Measurements from ENCODE around the gene DSCAML1.

Gene DSCAML1

GRCh38 chr11:117604336-117604995 lies 192.6 kb downstream of the DSCAML1 start:
- H3K36me3 Mint-ChIP-seq: no peaks in the 10 kb centered on the region
- H3K4me1 Mint-ChIP-seq: peaks cover 20% of the 10 kb centered on the region
- no peak overlapping the region for H3K4me3 Mint-ChIP-seq
- no peaks in the 10 kb centered on the region for H3K9me3 Mint-ChIP-seq
- peaks cover 36% of the 10 kb centered on the region for H3K27me3 Mint-ChIP-seq
- H3K27ac Mint-ChIP-seq: no peak overlapping the region
- ATAC-seq: no peak

DNA sequence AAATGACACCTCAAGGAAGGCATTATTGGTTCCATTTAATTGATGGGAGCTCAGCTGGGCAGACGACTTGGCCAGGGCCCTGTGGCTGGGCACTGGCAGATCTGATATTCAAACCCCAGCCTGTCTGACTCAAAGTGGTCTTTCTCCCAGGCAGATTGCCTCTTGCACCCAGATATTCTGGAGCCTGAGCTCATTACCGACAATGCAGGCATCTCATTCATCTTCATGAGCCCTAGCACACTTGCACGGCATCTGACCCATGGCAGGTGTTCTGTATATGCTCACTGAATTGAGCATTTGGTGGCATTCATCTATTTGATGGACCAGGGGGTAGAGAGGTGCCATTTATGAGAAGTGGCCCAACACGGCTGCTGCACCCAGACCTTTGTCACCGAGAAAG lies 193.1 kb downstream of the DSCAML1 start:
- peaks cover 17% of the 10 kb centered on the region for H3K4me1 Mint-ChIP-seq
- H3K9me3 Mint-ChIP-seq: no peaks in the 10 kb centered on the region
- H3K27ac Mint-ChIP-seq: no peak overlapping the region
- H3K27me3 Mint-ChIP-seq: peaks cover 38% of the 10 kb centered on the region
- no peak for ATAC-seq
- no peak overlapping the region for H3K4me3 Mint-ChIP-seq
- no peaks in the 10 kb centered on the region for H3K36me3 Mint-ChIP-seq

DNA sequence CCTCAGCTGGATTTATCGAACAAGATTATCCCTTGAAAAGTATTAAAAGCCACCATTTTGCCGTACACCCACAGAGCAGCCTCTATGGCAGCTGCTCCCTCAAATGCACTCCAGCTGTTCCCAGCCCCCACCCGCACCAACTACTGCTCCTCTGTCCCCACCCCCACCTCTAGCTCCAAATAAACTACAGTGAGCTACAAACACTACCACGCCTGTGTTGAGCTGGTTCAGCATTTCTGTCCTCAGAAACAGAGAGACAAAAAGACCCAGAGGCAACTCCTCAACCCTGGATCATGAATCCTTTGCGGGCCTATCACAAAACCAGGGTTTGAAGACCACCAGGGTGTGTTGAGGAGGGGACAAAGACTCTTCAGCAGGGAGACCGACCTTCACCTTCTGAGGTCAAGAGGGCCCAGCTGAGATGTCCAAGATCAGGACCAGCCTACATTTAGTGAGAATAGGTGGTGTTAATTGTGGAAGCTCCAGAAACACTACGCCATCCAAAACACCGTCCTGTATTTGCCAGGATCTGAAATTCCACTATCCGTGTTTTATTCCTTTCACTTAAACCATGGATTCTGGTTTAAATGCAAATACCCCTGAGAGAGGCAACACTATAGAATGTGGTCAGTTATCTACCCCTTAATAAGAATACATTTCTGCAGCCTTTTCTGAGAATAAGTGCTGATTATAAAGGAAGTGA lies 195.9 kb downstream of the DSCAML1 start:
- no peak overlapping the region for H3K27ac Mint-ChIP-seq
- no peaks in the 10 kb centered on the region for H3K9me3 Mint-ChIP-seq
- no peak overlapping the region for H3K4me3 Mint-ChIP-seq
- H3K36me3 Mint-ChIP-seq: no peaks in the 10 kb centered on the region
- peaks cover 36% of the 10 kb centered on the region for H3K27me3 Mint-ChIP-seq
- ATAC-seq: no peak
- peaks cover 3% of the 10 kb centered on the region for H3K4me1 Mint-ChIP-seq

- ATAC-seq: no peak
- H3K27ac Mint-ChIP-seq: no peak overlapping the region
- H3K4me3 Mint-ChIP-seq: no peak overlapping the region
- H3K27me3 Mint-ChIP-seq: peaks cover 33% of the 10 kb centered on the region
- no peaks in the 10 kb centered on the region for H3K9me3 Mint-ChIP-seq
- H3K4me1 Mint-ChIP-seq: no peaks in the 10 kb centered on the region
- H3K36me3 Mint-ChIP-seq: no peaks in the 10 kb centered on the region
Observed at GRCh38 chr11:117600234-117600783, 196.7 kb downstream of the DSCAML1 start.

GRCh38 chr11:117597071-117597470 lies 199.9 kb downstream of the DSCAML1 start:
- Mint-ChIP-seq H3K4me3 (no peak overlapping the region), H3K4me1 (no peaks in the 10 kb centered on the region), H3K27me3 (peaks cover 41% of the 10 kb centered on the region), H3K9me3 (no peaks in the 10 kb centered on the region), H3K27ac (no peak overlapping the region), H3K36me3 (no peaks in the 10 kb centered on the region)
- ATAC-seq: no peak

DNA sequence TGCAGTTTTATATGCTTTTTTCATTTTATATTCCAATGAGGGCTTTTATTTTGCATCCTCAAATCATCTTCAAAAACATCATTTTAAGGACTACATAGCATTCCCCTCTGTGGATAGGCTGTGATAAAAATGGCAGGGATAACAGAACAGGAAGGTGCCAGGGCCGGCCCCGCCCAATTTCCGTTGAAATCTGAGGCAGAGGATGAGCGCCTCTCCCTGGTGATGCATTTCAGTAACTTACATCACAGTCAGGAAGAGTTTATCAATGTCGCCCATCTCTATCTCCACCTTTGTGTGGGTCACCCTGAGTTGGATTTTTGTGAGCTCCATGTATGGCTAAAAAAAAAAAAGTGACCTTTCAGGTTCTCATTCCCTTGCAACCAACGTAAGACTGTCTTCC lies 201.6 kb downstream of the DSCAML1 start:
- Mint-ChIP-seq H3K4me1 (no peaks in the 10 kb centered on the region), H3K9me3 (no peaks in the 10 kb centered on the region), H3K4me3 (no peak overlapping the region), H3K27ac (no peak overlapping the region), H3K36me3 (no peaks in the 10 kb centered on the region), H3K27me3 (peaks cover 36% of the 10 kb centered on the region)
- ATAC-seq: no peak

DNA sequence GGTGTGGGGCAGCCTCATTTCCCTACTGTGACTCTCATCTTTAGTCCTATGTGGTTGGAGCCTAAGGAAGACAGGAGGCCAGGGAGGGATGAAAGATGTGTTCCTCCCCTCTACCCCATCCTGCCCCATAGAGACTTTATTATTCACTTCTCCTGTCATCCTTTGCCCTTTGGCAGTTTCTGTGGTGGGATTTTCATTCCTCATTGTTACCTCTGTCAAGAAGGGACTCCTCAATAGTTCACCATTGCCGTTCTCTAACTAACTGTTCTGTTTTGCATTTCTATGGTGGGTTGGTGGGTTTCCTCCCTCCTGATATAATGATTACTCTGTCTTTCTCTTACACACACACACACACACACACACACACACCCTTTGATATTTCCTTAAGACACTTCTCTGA lies 202.3 kb downstream of the DSCAML1 start:
- H3K4me3 Mint-ChIP-seq: no peak overlapping the region
- ATAC-seq: no peak
- H3K27me3 Mint-ChIP-seq: peaks cover 29% of the 10 kb centered on the region
- H3K36me3 Mint-ChIP-seq: no peaks in the 10 kb centered on the region
- no peak overlapping the region for H3K27ac Mint-ChIP-seq
- H3K9me3 Mint-ChIP-seq: no peaks in the 10 kb centered on the region
- no peaks in the 10 kb centered on the region for H3K4me1 Mint-ChIP-seq

GRCh38 chr11:117593065-117593464 lies 204.0 kb downstream of the DSCAML1 start:
- no peaks in the 10 kb centered on the region for H3K36me3 Mint-ChIP-seq
- no peaks in the 10 kb centered on the region for H3K9me3 Mint-ChIP-seq
- no peaks in the 10 kb centered on the region for H3K4me1 Mint-ChIP-seq
- ATAC-seq: peak; percentile 17
- no peak overlapping the region for H3K4me3 Mint-ChIP-seq
- H3K27me3 Mint-ChIP-seq: peaks cover 26% of the 10 kb centered on the region
- no peak overlapping the region for H3K27ac Mint-ChIP-seq

DNA sequence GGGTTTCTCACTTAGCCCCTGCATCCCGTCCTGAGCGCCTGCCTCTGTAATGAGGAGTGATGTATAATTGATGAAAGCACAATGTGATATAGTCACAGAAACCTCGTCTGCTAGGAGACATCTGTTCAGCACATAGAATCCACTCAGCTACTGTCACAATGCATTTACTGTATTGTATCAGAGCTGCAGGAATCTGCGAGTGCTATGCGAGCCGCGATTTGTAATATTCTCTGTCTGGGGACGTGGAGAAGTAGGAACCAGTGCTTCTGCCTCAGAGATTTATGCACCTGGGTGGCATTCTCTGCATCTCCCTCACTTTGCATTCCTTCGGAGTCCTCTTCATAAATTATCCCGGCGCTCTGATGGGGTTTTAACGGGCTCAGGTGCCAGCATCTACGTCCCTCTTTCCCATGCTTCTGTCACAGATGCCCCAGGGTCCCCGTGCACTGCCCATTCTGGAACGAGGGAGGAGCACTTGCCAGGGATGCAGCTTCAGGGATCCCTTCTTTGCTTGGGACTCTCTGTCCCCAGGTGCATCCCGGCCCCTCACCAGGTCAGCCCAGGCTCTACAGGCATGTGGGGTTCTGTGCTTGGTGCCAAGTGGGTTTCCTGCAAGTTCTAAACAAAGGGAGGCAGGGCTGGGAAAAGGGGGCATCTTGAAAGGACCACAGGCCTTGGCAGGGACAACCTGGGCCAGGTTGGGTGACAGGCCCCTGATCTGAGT lies 205.5 kb downstream of the DSCAML1 start:
- Mint-ChIP-seq H3K27me3 (peaks cover 20% of the 10 kb centered on the region), H3K4me1 (no peaks in the 10 kb centered on the region), H3K36me3 (no peaks in the 10 kb centered on the region), H3K9me3 (no peaks in the 10 kb centered on the region), H3K4me3 (no peak overlapping the region), H3K27ac (no peak overlapping the region)
- no peak for ATAC-seq

DNA sequence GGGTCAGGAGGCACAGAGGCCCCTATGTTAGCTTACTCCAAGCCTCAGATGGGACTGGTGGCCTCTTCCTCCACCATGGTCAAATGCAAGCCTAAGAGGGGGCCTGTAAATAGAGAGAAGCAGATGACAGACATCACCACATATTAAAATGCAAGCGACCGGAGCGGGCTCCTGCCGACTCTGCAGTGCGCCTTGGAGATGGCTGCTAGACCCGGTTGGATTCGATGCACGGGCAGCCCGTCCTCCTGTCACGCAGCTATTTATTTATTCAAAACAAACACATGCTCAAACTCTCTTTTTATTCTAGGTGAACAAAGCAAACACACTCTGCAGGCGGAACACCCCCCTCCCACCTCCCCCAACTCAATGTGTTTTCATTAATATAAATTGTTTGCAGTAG lies 208.0 kb downstream of the DSCAML1 start:
- no peak for ATAC-seq
- Mint-ChIP-seq H3K4me3 (no peak overlapping the region), H3K4me1 (no peaks in the 10 kb centered on the region), H3K27ac (no peak overlapping the region), H3K27me3 (peaks cover 23% of the 10 kb centered on the region), H3K36me3 (no peaks in the 10 kb centered on the region), H3K9me3 (no peaks in the 10 kb centered on the region)

- H3K36me3 Mint-ChIP-seq: no peaks in the 10 kb centered on the region
- H3K4me3 Mint-ChIP-seq: no peak overlapping the region
- ATAC-seq: no peak
- H3K27me3 Mint-ChIP-seq: peaks cover 30% of the 10 kb centered on the region
- no peaks in the 10 kb centered on the region for H3K9me3 Mint-ChIP-seq
- no peak overlapping the region for H3K27ac Mint-ChIP-seq
- no peaks in the 10 kb centered on the region for H3K4me1 Mint-ChIP-seq
Observed at GRCh38 chr11:117588166-117588810, 208.7 kb downstream of the DSCAML1 start.

DNA sequence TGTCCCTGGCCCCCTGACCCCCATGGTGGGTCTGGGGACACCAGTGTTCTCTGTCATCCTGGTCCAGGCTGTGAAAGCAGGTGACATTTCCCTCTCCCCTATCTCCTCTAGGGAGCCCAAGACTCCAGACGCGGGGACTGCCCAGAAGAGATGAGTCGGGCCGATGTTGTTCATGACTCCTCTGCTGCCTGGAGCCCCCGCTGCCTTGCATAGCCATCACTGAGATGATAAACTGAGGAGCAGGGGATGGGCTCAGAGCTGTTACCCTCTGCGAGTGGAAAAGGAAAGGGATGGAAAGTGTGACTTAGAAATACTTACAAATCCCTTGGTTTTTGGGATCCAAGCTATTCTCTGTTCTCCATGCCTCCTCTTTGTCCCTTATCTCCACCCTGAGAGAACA lies 209.6 kb downstream of the DSCAML1 start:
- Mint-ChIP-seq H3K27me3 (peaks cover 39% of the 10 kb centered on the region), H3K36me3 (no peaks in the 10 kb centered on the region), H3K4me3 (no peak overlapping the region), H3K9me3 (no peaks in the 10 kb centered on the region), H3K27ac (no peak overlapping the region), H3K4me1 (no peaks in the 10 kb centered on the region)
- ATAC-seq: no peak

DNA sequence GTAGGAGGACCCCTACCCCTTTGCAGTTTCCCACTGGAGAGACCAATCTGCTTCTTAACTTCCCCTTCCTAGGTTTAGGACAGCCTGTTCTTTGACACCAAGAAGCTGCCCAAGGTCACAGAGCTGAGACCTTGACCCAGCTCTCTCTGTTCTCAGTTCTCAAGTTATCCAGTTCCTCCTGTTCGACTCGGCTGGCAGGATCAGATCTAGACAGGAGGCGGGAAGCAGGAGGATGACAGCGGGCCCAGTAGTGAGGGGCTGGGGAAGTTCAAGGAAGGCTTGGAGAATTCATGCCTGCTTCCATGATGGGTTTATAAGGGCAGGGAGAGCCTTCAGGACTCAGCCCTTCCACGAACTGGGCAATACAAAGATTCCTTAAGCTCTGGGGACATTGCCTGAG lies 210.6 kb downstream of the DSCAML1 start:
- Mint-ChIP-seq H3K9me3 (no peaks in the 10 kb centered on the region), H3K4me3 (no peak overlapping the region), H3K27me3 (peaks cover 41% of the 10 kb centered on the region), H3K4me1 (no peaks in the 10 kb centered on the region), H3K36me3 (no peaks in the 10 kb centered on the region), H3K27ac (no peak overlapping the region)
- ATAC-seq: no peak

DNA sequence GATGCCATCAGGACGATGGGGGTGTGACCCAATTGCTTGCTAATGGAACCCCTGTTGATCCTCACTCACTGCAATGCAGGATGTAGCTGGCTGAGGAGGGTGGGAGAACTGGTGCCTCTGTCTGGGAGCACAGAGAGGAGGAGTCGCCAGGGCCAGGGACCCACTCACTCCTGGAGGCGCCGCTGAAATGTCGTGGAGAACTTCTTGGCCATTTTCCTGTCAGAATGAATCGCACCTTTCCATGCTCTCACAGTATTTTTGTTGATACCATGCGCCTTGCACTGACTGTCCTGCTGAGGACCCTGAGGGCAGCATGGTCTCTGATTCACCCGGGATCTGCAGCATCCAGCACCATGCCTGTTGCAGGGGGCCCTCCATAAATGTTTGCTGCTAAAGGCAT lies 211.4 kb downstream of the DSCAML1 start:
- Mint-ChIP-seq H3K36me3 (no peaks in the 10 kb centered on the region), H3K27me3 (peaks cover 41% of the 10 kb centered on the region), H3K27ac (no peak overlapping the region), H3K4me3 (no peak overlapping the region), H3K4me1 (no peaks in the 10 kb centered on the region), H3K9me3 (no peaks in the 10 kb centered on the region)
- no peak for ATAC-seq
